Measurements from ENCODE around the gene SMG5. TPM values are rescaled to one million over a fixed set of nuclear protein-coding genes. Genes with fewer than 3 reads are reported as not detected.

SMG5 gene
- total RNA-seq, 1 experiment from 2014 or later, result 103 TPM

DNA sequence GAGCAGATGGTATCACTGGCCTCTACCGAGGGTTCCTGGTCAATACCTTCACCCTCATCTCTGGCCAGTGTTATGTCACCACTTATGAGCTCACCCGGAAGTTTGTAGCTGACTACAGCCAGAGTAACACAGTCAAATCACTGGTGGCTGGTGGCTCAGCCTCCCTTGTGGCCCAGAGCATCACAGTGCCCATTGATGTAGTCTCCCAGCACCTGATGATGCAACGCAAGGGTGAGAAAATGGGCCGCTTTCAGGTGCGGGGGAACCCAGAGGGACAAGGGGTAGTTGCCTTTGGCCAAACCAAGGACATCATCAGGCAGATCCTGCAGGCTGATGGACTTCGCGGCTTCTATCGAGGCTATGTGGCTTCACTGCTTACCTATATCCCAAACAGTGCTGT, 82.6 kb downstream of the SMG5 start:
- no peak overlapping the region for H3K4ac ChIP-seq (ENCODE audit: low read depth, low read length)
- H3K4me1 ChIP-seq (ENCODE audit: insufficient read depth, low read length), result 0 out of 2 replicates have a peak, but pooled peaks cover 3% of the 10 kb centered on the region
- no peak overlapping the region for H4K5ac ChIP-seq (ENCODE audit: insufficient read length, low read depth, low read length)
- no peak overlapping the region for H3K18ac ChIP-seq (ENCODE audit: insufficient read length, low read depth, low read length)
- no peak overlapping the region for H2AFZ ChIP-seq (ENCODE audit: low read length)
- WGBS (ENCODE audit: extremely low coverage, insufficient read length, low lambda C conversion rate), result no CpG with 5 or more reads among the region's 8 CpGs
- no peak overlapping the region for H2BK120ac ChIP-seq (ENCODE audit: low read depth, low read length, poor library complexity, severe bottlenecking)
- no peak overlapping the region for H3K4me2 ChIP-seq (ENCODE audit: insufficient read depth, insufficient read length, low read length)
- Mint-ChIP-seq H3K4me3 (no peak overlapping the region; a peak in 1 of 5 replicates), H3K27me3 (ENCODE audit: low read depth) (no peaks in the 10 kb centered on the region), H3K4me1 (peaks cover 9 to 22% of the 10 kb centered on the region in 2 experiments), H3K9me3 (no peaks in the 10 kb centered on the region), H3K36me3 (ENCODE audit: insufficient read depth in 1 of 3, low read depth in 3 of 3) (peaks cover 7 to 44% (median 19%) of the 10 kb centered on the region in 3 experiments; a peak in 6 of 7 replicates), H3K27ac (peak overlapping the region in 2 of 3 experiments; percentile 29 to 76; a peak in 3 of 7 replicates)
- H4K8ac ChIP-seq (replicated peaks; ENCODE audit: insufficient read length, low read depth, low read length), result no peak overlapping the region
- H3K56ac ChIP-seq (ENCODE audit: insufficient read length, low read depth, low read length), result no peak overlapping the region
- TF ChIP-seq CTCF (conservative IDR thresholded peaks at IDR 0.05), result no peak
- no peaks in the 10 kb centered on the region for H4K20me1 ChIP-seq (ENCODE audit: control insufficient read depth, insufficient read depth, insufficient read length)
- no peak overlapping the region for H2BK12ac ChIP-seq (ENCODE audit: insufficient read length, low read depth, low read length)
- no peaks in the 10 kb centered on the region for H3K23me2 ChIP-seq (ENCODE audit: insufficient read length, low read depth, low read length, poor library complexity, severe bottlenecking)
- no peaks in the 10 kb centered on the region for H3K27me3 ChIP-seq (ENCODE audit: insufficient read depth, low read length)
- H3K23ac ChIP-seq (ENCODE audit: insufficient read length, low read depth, low read length), result no peak overlapping the region
- no peak overlapping the region for H2BK5ac ChIP-seq (ENCODE audit: insufficient read length, low read length)
- no peak overlapping the region for H3T11ph ChIP-seq (ENCODE audit: low read length)
- no peak overlapping the region for H2AK5ac ChIP-seq (ENCODE audit: insufficient read length, low read length)
- H2BK15ac ChIP-seq (ENCODE audit: low read depth, low read length), result no peak overlapping the region
- DNase-seq, result no peak
- no peak overlapping the region for H3K14ac ChIP-seq (ENCODE audit: insufficient read depth, low read length)
- H3K9me3 ChIP-seq (ENCODE audit: control insufficient read depth, low read depth, low read length), result no peaks in the 10 kb centered on the region
- peaks cover 13% of the 10 kb centered on the region; the same call in 1 of the 2 replicates for H3K79me2 ChIP-seq (ENCODE audit: insufficient read depth, low read length)
- H3K27ac ChIP-seq (ENCODE audit: insufficient read length, low read depth, low read length), result no peak overlapping the region
- H3K79me1 ChIP-seq (ENCODE audit: insufficient read depth, low read depth, low read length, poor library complexity, severe bottlenecking), result peaks cover 17% of the 10 kb centered on the region
- H2BK20ac ChIP-seq (ENCODE audit: low read depth, low read length, poor library complexity, severe bottlenecking), result no peak overlapping the region
- H4K91ac ChIP-seq (ENCODE audit: insufficient read length, low read depth, low read length), result no peak overlapping the region
- H3K9ac ChIP-seq (ENCODE audit: extremely low read depth, insufficient read length, low read length), result no peak overlapping the region

Other genes with a start within 250 kb of the SMG5 start
- 45.6 and 49.4 TPM in 2 replicates for gene UBQLN4, start 229.0 kb downstream of the SMG5 start, total RNA-seq (2021)
- gene LAMTOR2, start 228.0 kb downstream of the SMG5 start, total RNA-seq (2021), result 50.6 and 55.0 TPM in 2 replicates
- 42.8 and 43.1 TPM in 2 replicates for gene RAB25, start 221.7 kb downstream of the SMG5 start, total RNA-seq (2021)
- 64.6 and 68.0 TPM in 2 replicates for gene MEX3A, start 200.4 kb downstream of the SMG5 start, total RNA-seq (2021)
- 51.0 and 52.7 TPM in 2 replicates for gene LMNA, start 168.1 kb downstream of the SMG5 start, total RNA-seq (2021)
- 11.1 and 11.8 TPM in 2 replicates for gene SEMA4A, start 129.2 kb downstream of the SMG5 start, total RNA-seq (2021)
- gene SLC25A44, start 88.7 kb downstream of the SMG5 start, total RNA-seq (2021), result 40.2 and 47.4 TPM in 2 replicates
- gene PMF1, start 69.8 kb downstream of the SMG5 start, total RNA-seq (2021), result 136 and 143 TPM in 2 replicates
- 2.4 and 3.0 TPM in 2 replicates for gene BGLAP, start 40.6 kb downstream of the SMG5 start, total RNA-seq (2021)
- gene PAQR6, start 34.8 kb downstream of the SMG5 start, total RNA-seq (2021), result 14.6 and 15.8 TPM in 2 replicates
- 2.1 and 2.6 TPM in 2 replicates for gene TMEM79, start 1.5 kb upstream of the SMG5 start, total RNA-seq (2021)
- 49.2 and 49.4 TPM in 2 replicates for gene GLMP, start 12.9 kb upstream of the SMG5 start, total RNA-seq (2021)
- not detected in 2 replicates for gene VHLL, start 16.5 kb upstream of the SMG5 start, total RNA-seq (2021)
- 515 and 524 TPM in 2 replicates for gene CCT3, start 55.5 kb upstream of the SMG5 start, total RNA-seq (2021)
- 2.3 and 2.4 TPM in 2 replicates for gene TSACC, start 55.7 kb upstream of the SMG5 start, total RNA-seq (2021)
- gene RHBG, start 86.4 kb upstream of the SMG5 start, total RNA-seq (2021), result 1.4 and 1.5 TPM in 2 replicates
- gene MEF2D, start 217.9 kb upstream of the SMG5 start, total RNA-seq (2021), result 18.7 and 20.8 TPM in 2 replicates